A673 (cell line): Measurements from ENCODE around the gene TOR2A.

Experiments used
- EZH2 ChIP-seq: fragments of 200-600 bp; sonication (generic); IDR thresholded peaks from 2 replicates; pipeline ENCODE4 v1.6.1; 2017; ENCODE audit warnings: borderline replicate concordance, low read depth, mild to moderate bottlenecking, mixed read lengths, antibody characterized with exemption, low read length; ENCODE audit not compliant: poor library complexity, severe bottlenecking
- TF ChIP-seq, protein P1 (sequence below): fragments of 300-800, 200-600 bp; sonication (generic); conservative IDR thresholded peaks from 2 replicates; pipeline ENCODE4 v1.5.1; 2017; ENCODE audit warnings: low read depth, mild to moderate bottlenecking, antibody characterized with exemption, low read length, moderate library complexity, mixed read lengths

DNA sequence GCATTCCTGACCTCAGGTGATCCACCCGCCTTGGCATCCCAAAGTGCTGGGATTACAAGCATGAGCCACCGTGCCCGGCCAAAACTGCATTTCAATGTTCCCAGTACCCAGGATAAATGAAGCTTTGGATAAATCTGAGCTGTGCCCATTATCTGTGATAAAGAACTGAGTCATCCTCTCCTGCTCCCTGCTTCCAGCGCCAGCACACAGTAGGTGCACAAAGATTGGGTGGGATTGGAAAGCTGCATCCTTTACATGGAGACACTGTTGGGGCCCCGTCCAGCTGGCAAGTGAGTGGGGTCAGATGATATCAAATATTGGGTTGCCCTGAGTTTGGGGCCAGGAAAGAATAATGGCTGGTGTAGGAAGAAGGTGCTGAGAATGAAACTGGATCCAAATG, 26.0 kb upstream of the TOR2A start:
- TF ChIP-seq, protein P1, sequence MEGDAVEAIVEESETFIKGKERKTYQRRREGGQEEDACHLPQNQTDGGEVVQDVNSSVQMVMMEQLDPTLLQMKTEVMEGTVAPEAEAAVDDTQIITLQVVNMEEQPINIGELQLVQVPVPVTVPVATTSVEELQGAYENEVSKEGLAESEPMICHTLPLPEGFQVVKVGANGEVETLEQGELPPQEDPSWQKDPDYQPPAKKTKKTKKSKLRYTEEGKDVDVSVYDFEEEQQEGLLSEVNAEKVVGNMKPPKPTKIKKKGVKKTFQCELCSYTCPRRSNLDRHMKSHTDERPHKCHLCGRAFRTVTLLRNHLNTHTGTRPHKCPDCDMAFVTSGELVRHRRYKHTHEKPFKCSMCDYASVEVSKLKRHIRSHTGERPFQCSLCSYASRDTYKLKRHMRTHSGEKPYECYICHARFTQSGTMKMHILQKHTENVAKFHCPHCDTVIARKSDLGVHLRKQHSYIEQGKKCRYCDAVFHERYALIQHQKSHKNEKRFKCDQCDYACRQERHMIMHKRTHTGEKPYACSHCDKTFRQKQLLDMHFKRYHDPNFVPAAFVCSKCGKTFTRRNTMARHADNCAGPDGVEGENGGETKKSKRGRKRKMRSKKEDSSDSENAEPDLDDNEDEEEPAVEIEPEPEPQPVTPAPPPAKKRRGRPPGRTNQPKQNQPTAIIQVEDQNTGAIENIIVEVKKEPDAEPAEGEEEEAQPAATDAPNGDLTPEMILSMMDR, result no peak
- no peak for TF ChIP-seq EZH2
